ENCODE measurements around the gene MIA3.

Gene MIA3

DNA sequence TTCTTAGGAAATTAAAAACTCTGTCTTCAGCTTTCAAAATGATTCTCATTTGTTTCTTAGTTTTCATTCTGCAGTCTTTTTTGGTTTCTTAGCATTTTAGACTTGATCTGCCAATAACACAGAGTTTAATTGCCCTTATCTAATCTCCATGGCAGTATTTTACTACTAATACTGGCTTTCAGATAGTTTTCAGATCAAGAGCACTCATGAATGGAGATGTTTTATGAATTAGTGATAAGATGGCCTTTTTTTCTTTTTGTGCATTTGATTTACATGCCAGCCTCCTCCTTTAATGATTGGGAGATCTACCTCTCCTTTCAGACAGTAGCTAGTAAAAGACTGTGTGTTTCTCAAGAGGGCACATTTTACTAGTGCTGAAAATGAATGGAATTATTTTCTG, 5.6 kb downstream of the MIA3 start:
- H3K4me2 ChIP-seq (ENCODE audit: low read depth, low read length): no peak overlapping the region
- DNase-seq: no peak
- no peaks in the 10 kb centered on the region for H3K9me3 ChIP-seq (replicated peaks; ENCODE audit: insufficient read depth, low read length)
- H3K4me3 ChIP-seq (ENCODE audit: low read length): no peak overlapping the region
- no peak overlapping the region for H2AFZ ChIP-seq (ENCODE audit: low read length)
- peaks cover 26% of the 10 kb centered on the region for H3K4me1 ChIP-seq (ENCODE audit: low read length)
- peaks cover 7% of the 10 kb centered on the region; the same call in 1 of the 2 replicates for H3F3A ChIP-seq (ENCODE audit: insufficient read depth, low read length)
- H3K9ac ChIP-seq (ENCODE audit: low read length): no peak overlapping the region
- no peak overlapping the region for H3K27ac ChIP-seq (ENCODE audit: low read length)
- peaks cover 12% of the 10 kb centered on the region for H3K79me2 ChIP-seq (ENCODE audit: low read length)
- H3K9me2 ChIP-seq (replicated peaks; ENCODE audit: insufficient read depth, low read length): no peaks in the 10 kb centered on the region
- TF ChIP-seq, protein P1, sequence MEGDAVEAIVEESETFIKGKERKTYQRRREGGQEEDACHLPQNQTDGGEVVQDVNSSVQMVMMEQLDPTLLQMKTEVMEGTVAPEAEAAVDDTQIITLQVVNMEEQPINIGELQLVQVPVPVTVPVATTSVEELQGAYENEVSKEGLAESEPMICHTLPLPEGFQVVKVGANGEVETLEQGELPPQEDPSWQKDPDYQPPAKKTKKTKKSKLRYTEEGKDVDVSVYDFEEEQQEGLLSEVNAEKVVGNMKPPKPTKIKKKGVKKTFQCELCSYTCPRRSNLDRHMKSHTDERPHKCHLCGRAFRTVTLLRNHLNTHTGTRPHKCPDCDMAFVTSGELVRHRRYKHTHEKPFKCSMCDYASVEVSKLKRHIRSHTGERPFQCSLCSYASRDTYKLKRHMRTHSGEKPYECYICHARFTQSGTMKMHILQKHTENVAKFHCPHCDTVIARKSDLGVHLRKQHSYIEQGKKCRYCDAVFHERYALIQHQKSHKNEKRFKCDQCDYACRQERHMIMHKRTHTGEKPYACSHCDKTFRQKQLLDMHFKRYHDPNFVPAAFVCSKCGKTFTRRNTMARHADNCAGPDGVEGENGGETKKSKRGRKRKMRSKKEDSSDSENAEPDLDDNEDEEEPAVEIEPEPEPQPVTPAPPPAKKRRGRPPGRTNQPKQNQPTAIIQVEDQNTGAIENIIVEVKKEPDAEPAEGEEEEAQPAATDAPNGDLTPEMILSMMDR (IDR thresholded peaks at IDR 0.05; ENCODE audit: low read length): no peak
- no peak for TF ChIP-seq EZH2phosphoT487 (IDR thresholded peaks at IDR 0.05; ENCODE audit: low read length)
- TF ChIP-seq EZH2 (optimal IDR thresholded peaks at IDR 0.05; ENCODE audit: low read depth, low read length): no peak
- no peaks in the 10 kb centered on the region for H3K27me3 ChIP-seq (replicated peaks; ENCODE audit: insufficient read depth, low read length)
- no peaks in the 10 kb centered on the region for H4K20me1 ChIP-seq (ENCODE audit: insufficient read depth, low read length)
- no peaks in the 10 kb centered on the region for H3K36me3 ChIP-seq (replicated peaks; ENCODE audit: insufficient read depth, low read length)

GRCh38 chr1:222624214-222624613, 6.3 kb downstream of the MIA3 start:
- Histone ChIP-seq H3K4me1 (ENCODE audit: low read length) (peaks cover 20% of the 10 kb centered on the region), H3K27ac (ENCODE audit: low read length) (no peak overlapping the region), H2AFZ (ENCODE audit: low read length) (no peak overlapping the region), H4K20me1 (ENCODE audit: insufficient read depth, low read length) (no peaks in the 10 kb centered on the region), H3K9me2 (replicated peaks; ENCODE audit: insufficient read depth, low read length) (no peaks in the 10 kb centered on the region), H3F3A (ENCODE audit: insufficient read depth, low read length) (peaks cover 7% of the 10 kb centered on the region; the same call in 1 of the 2 replicates), H3K27me3 (replicated peaks; ENCODE audit: insufficient read depth, low read length) (no peaks in the 10 kb centered on the region), H3K9me3 (replicated peaks; ENCODE audit: insufficient read depth, low read length) (no peaks in the 10 kb centered on the region), H3K4me2 (ENCODE audit: low read depth, low read length) (no peak overlapping the region), H3K79me2 (ENCODE audit: low read length) (peaks cover 5% of the 10 kb centered on the region), H3K36me3 (replicated peaks; ENCODE audit: insufficient read depth, low read length) (no peaks in the 10 kb centered on the region), H3K9ac (ENCODE audit: low read length) (no peak overlapping the region), H3K4me3 (ENCODE audit: low read length) (no peak overlapping the region)
- DNase-seq: no peak
- TF ChIP-seq, protein P1 (IDR thresholded peaks at IDR 0.05; ENCODE audit: low read length): no peak
- TF ChIP-seq EZH2phosphoT487 (IDR thresholded peaks at IDR 0.05; ENCODE audit: low read length): no peak
- TF ChIP-seq EZH2 (optimal IDR thresholded peaks at IDR 0.05; ENCODE audit: low read depth, low read length): no peak

- no peaks in the 10 kb centered on the region for H3K36me3 ChIP-seq (replicated peaks; ENCODE audit: insufficient read depth, low read length)
- no peaks in the 10 kb centered on the region for H3K9me2 ChIP-seq (replicated peaks; ENCODE audit: insufficient read depth, low read length)
- no peak overlapping the region for H3K4me3 ChIP-seq (ENCODE audit: low read length)
- no peak for TF ChIP-seq EZH2 (optimal IDR thresholded peaks at IDR 0.05; ENCODE audit: low read depth, low read length)
- TF ChIP-seq, protein P1 (IDR thresholded peaks at IDR 0.05; ENCODE audit: low read length): no peak
- no peak for TF ChIP-seq EZH2phosphoT487 (IDR thresholded peaks at IDR 0.05; ENCODE audit: low read length)
- no peaks in the 10 kb centered on the region for H3K4me1 ChIP-seq (ENCODE audit: low read length)
- H4K20me1 ChIP-seq (ENCODE audit: insufficient read depth, low read length): no peaks in the 10 kb centered on the region
- no peak overlapping the region for H2AFZ ChIP-seq (ENCODE audit: low read length)
- H3K9me3 ChIP-seq (replicated peaks; ENCODE audit: insufficient read depth, low read length): no peaks in the 10 kb centered on the region
- no peaks in the 10 kb centered on the region for H3K79me2 ChIP-seq (ENCODE audit: low read length)
- no peaks in the 10 kb centered on the region for H3F3A ChIP-seq (ENCODE audit: insufficient read depth, low read length)
- DNase-seq: no peak
- H3K27me3 ChIP-seq (replicated peaks; ENCODE audit: insufficient read depth, low read length): no peaks in the 10 kb centered on the region
- H3K4me2 ChIP-seq (ENCODE audit: low read depth, low read length): no peak overlapping the region
- H3K27ac ChIP-seq (ENCODE audit: low read length): no peak overlapping the region
- no peak overlapping the region for H3K9ac ChIP-seq (ENCODE audit: low read length)
These were observed 9.3 kb downstream of the MIA3 start for GRCh38 chr1:222627232-222627631.

Measured in MM.1S (cell line).